Endothelial cell (in vitro differentiated cells): ENCODE results near the gene MYO16. TPM values are rescaled to one million over a fixed set of nuclear protein-coding genes. Genes with fewer than 3 reads are reported as not detected.
A peak's percentile ranks its signal among the peaks of the same experiment; 100 is the strongest.

Experiments
- DNase-seq: peaks from one replicate; pipeline ENCODE4 v3.0.0; 2021; ENCODE audit warnings: low spot score
- H3K27ac Mint-ChIP-seq: one replicate; pipeline ENCODE4 v1.8.0; 2021; ENCODE audit warnings: mixed read lengths, inconsistent platforms; ENCODE audit not compliant: unreplicated experiment
- H3K27me3 Mint-ChIP-seq: one replicate; pipeline ENCODE4 v1.8.0; 2021; ENCODE audit warnings: mild to moderate bottlenecking, moderate library complexity, mixed read lengths, inconsistent platforms; ENCODE audit not compliant: unreplicated experiment
- H3K36me3 Mint-ChIP-seq: one replicate; pipeline ENCODE4 v1.8.0; 2021; ENCODE audit warnings: mild to moderate bottlenecking, low read depth, mixed read lengths, inconsistent platforms; ENCODE audit not compliant: unreplicated experiment
- H3K4me1 Mint-ChIP-seq: one replicate; pipeline ENCODE4 v1.8.0; 2021; ENCODE audit warnings: mild to moderate bottlenecking, mixed read lengths, inconsistent platforms; ENCODE audit not compliant: unreplicated experiment
- H3K4me3 Mint-ChIP-seq: one replicate; pipeline ENCODE4 v1.8.0; 2021; ENCODE audit warnings: mild to moderate bottlenecking, mixed read lengths, inconsistent platforms; ENCODE audit not compliant: unreplicated experiment
- H3K9me3 Mint-ChIP-seq: one replicate; pipeline ENCODE4 v1.8.0; 2021; ENCODE audit warnings: mixed read lengths, inconsistent platforms; ENCODE audit not compliant: unreplicated experiment
- total RNA-seq: library from RNA; stranded (reverse); fragmentation: NEBNext Ultra II Directional; extraction: Animal tissue kit (Norgen Biotek cat#: 25700); gene quantifications from one replicate; pipeline ENCODE4 v1.2.1, GENCODE V29; 2021; ENCODE audit not compliant: unreplicated experiment
- TF ChIP-seq, protein P1 (sequence below): fragments of 200-600 bp; sonication (generic); IDR thresholded peaks from one replicate; pipeline ENCODE4 v1.5.0; 2021; ENCODE audit warnings: antibody characterized with exemption; ENCODE audit not compliant: unreplicated experiment

The MYO16 gene
- total RNA-seq, 1 donor from 2014 or later, result 1.4 TPM

DNA sequence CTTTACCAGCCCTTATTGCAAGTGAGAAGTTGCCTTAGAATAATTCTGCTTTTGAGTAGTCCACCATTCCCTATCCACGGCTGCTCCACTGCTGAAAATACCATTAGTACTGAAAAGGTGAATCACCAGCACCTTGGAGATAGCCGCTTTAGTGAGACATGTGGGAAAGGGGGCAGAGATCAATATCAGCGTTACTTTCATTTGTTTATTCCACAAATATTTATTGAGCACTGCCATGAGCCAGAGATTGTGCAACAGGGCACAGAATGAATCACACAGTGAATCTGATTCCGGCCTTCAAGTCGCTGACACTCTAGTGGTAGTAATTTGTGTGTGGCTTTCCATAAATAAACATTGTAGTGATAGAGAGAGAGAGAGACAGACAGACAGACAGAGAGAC lies 31.5 kb upstream of the MYO16 start:
- TF ChIP-seq, protein P1, sequence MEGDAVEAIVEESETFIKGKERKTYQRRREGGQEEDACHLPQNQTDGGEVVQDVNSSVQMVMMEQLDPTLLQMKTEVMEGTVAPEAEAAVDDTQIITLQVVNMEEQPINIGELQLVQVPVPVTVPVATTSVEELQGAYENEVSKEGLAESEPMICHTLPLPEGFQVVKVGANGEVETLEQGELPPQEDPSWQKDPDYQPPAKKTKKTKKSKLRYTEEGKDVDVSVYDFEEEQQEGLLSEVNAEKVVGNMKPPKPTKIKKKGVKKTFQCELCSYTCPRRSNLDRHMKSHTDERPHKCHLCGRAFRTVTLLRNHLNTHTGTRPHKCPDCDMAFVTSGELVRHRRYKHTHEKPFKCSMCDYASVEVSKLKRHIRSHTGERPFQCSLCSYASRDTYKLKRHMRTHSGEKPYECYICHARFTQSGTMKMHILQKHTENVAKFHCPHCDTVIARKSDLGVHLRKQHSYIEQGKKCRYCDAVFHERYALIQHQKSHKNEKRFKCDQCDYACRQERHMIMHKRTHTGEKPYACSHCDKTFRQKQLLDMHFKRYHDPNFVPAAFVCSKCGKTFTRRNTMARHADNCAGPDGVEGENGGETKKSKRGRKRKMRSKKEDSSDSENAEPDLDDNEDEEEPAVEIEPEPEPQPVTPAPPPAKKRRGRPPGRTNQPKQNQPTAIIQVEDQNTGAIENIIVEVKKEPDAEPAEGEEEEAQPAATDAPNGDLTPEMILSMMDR, result no peak

DNA sequence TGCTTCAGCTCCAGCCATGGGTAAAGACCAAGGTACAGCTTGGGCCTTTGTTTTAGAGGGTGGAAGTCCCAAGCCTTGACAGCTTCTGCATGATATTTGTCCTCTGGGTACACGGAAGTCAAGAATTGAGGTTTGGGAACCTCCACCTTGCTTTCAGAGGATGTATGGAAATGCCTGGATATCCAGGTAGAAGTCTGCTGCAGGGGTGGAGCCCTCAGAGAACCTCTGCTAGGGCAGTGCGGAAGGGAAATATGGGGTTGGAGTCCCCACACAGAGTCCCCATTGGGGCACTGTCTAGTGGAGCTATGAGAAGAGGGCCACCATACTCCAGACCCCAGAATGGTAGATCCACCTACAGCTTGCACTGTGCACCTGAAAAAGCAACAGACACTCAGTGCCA lies 23.0 kb upstream of the MYO16 start:
- Mint-ChIP-seq H3K27ac (no peak overlapping the region), H3K9me3 (peaks cover 12% of the 10 kb centered on the region), H3K36me3 (peaks cover 17% of the 10 kb centered on the region), H3K27me3 (no peaks in the 10 kb centered on the region), H3K4me3 (no peak overlapping the region), H3K4me1 (no peaks in the 10 kb centered on the region)
- TF ChIP-seq, protein P1, result no peak
- DNase-seq, result no peak

More for the DNA sequence above, 31.5 kb upstream of the MYO16 start:
- no peaks in the 10 kb centered on the region for H3K4me1 Mint-ChIP-seq
- no peak overlapping the region for H3K27ac Mint-ChIP-seq
- no peak overlapping the region for H3K4me3 Mint-ChIP-seq
- no peaks in the 10 kb centered on the region for H3K9me3 Mint-ChIP-seq
- no peak for DNase-seq
- no peaks in the 10 kb centered on the region for H3K36me3 Mint-ChIP-seq
- no peaks in the 10 kb centered on the region for H3K27me3 Mint-ChIP-seq

DNA sequence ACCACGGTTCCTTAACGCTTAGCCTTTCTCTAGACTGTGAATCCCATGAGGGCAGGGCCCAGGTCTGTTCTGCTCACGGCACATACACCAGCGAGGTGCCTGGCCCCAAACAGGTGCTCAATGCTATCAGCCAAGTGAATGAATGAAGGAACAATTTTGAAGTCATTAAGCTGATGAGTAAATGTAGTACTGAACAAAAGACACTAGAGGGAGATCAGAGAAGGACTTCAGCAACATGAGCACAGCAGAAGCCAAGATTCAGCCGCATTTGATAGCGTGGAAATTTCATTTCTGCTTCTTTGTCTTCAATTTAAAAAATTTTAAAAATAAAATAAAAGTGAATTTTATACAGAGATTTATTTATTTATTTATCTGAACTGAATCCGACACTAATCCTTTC lies 20.1 kb upstream of the MYO16 start:
- Mint-ChIP-seq H3K36me3 (peaks cover 17% of the 10 kb centered on the region), H3K4me1 (no peaks in the 10 kb centered on the region), H3K27me3 (no peaks in the 10 kb centered on the region), H3K9me3 (peaks cover 12% of the 10 kb centered on the region), H3K4me3 (no peak overlapping the region), H3K27ac (no peak overlapping the region)
- TF ChIP-seq, protein P1, result peak; percentile 75
- no peak for DNase-seq

DNA sequence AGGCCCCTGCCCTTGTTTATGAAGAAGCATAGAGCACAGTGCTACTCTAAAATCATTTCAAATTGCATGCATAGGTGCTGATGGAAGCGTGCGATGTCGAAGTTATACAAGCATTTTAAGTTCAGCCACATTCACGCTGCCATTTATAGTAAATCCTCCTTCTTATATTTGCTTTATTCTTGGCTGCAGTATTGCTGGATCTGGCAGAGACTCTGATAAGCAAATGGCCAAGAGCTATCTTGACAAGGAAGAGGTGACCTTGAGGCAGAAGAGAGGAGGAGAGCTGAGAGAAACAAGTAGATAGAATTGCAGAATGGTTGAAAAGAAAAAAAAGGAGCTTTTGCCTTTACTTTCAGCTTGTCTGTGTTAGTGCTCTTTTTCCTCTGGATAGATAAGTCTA lies 18.9 kb upstream of the MYO16 start:
- no peak for DNase-seq
- H3K4me3 Mint-ChIP-seq, result no peak overlapping the region
- H3K9me3 Mint-ChIP-seq, result peaks cover 11% of the 10 kb centered on the region
- H3K4me1 Mint-ChIP-seq, result no peaks in the 10 kb centered on the region
- no peaks in the 10 kb centered on the region for H3K27me3 Mint-ChIP-seq
- peaks cover 16% of the 10 kb centered on the region for H3K36me3 Mint-ChIP-seq
- TF ChIP-seq, protein P1, result no peak
- no peak overlapping the region for H3K27ac Mint-ChIP-seq

DNA sequence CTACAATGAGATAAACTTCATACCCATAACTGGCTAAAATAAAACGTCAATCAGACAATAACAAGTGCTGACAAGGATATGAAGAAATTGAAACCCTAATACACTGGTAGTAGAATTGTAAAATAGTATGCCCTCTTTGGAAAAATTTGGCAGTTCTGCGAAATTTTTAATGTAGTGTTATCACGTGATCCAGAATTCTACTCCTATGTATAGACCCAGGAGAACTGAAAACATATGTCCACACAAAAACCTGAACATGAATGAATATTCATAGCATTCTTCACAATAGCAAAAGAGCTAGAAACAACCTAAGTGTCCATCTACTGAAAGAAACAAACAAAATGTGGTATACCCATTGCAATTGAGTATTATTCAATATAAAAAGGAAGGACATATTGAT lies 14.2 kb upstream of the MYO16 start:
- TF ChIP-seq, protein P1, result no peak
- H3K4me1 Mint-ChIP-seq, result no peaks in the 10 kb centered on the region
- no peak overlapping the region for H3K27ac Mint-ChIP-seq
- no peak for DNase-seq
- H3K36me3 Mint-ChIP-seq, result no peaks in the 10 kb centered on the region
- no peaks in the 10 kb centered on the region for H3K9me3 Mint-ChIP-seq
- no peak overlapping the region for H3K4me3 Mint-ChIP-seq
- H3K27me3 Mint-ChIP-seq, result no peaks in the 10 kb centered on the region
